GM18499 (cell line): ENCODE data around the gene MAP3K21.

Experiments used
- ATAC-seq: cut with Tn5 transposase; IDR thresholded peaks from one replicate; pipeline ENCODE4 v1.9.1; 2021; ENCODE audit warnings: moderate number of reproducible peaks; ENCODE audit not compliant: insufficient read depth, unreplicated experiment

MAP3K21 gene

DNA sequence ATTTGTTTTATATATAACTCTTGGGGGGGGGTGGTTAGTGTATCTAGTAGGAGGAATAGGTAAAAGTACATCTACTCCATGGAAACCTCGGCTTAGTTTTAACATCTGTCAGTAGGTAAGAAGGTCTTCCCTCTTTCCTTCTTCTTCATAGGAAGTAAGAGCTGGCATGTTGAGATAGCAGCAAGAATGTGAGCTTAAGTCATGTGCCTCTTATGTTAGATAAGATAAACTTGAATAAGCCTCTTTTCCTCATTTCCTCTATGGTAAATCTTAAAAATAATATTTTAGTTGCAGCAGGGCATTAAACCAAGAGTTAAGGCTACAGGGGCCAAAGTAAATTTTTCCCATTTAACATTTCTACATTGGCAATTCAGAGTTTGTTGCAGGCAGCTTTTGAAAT is 100.4 kb downstream of the MAP3K21 start:
- ATAC-seq = no peak

DNA sequence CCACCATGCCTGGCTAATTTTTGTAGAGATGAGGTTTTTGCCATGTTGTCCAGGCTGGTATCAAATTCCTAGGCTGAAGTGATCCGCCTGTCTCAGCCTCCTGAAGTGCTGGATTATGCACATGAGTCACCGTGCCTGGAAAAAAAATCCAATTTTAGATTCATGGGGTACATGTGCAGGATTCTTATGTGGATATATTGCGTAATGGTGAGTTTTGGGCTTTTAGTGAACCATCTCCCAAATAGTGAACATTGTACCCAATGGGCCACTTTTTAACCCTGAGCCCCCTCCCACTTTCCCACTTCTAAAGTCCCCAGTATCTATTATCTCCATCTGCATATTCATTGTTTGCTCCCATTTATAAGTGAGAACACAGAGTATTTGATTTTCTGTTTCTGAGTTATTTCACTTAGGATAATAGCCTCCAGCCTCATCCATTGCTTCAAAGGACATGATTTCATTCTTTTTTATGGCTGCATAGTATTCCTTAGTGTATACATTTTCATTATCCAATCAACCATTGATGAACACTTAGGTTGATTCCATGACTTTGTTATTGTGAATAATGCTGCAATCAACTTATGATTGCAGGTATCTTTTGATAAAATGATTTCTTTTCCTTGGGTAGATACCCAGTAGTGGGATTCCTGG is 104.4 kb downstream of the MAP3K21 start:
- no peak for ATAC-seq

DNA sequence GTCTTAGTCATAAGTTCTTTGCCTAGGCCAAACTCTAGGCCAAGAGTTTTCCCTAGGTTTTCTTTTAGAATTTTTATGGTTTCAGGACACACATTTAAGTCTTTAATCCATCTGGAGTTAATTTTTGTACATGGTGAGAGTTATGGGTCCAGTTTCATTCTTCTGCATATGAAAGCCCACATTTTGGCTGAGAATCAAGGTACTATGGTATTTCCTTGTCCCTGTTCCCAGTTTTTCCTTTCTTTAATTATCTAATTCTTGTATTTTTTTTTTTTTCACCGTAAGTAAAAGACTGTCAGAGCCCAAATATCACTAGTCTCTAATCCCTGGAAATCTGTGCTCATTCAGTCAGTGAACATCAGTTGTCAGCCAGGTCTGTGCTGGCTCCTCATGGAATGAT is 105.4 kb downstream of the MAP3K21 start:
- no peak for ATAC-seq

DNA sequence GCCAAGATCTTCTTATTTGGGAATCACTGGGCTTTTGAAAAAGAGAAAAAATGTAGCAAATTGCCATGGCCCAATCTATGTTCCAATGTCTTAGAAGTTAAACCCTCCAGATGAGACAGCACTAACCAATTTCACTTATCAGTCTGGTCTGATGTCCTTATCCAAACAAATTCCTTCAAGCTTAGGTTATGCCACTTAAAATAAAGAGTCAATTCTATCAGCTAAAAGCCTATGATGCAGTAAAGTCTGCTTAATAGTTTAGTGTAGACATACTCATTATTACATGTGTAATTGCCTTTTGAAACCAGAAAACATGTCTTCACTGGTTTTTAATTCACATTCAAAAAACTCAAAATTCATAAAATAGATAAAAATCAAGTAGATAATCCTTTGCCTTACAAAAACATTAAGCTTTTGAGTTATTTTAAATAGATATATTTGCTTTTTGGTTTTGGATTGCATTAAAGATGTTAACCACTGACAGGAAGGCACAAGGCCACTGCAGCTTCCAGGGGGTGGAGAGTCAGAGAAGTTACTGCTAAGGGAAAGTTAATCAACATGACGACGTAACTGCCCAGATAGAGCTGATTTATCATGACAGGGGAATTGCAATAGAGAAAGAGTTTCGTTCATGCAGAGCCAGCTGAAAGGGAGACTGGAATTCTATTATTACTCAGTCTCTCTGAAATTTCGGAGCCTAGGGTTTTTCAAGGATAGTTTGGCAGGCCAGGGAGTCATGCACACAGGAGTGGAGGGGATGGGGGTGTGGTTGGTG is 106.1 kb downstream of the MAP3K21 start:
- ATAC-seq = no peak
